AG04450 (cell line): ENCODE measurements around the gene AIMP1. TPM values are rescaled to one million over a fixed set of nuclear protein-coding genes. Genes with fewer than 3 reads are reported as not detected.

Source experiments
- CTCF ChIA-PET: fragments of 300-600, 350-600 bp; formaldehyde crosslinking; extraction: SDS; loops from one replicate; lab custom pipeline; 2022; ENCODE audit warnings: antibody characterized with exemption, inconsistent platforms; lab: Charles Lee
- POLR2A ChIA-PET: fragments of 350-600 bp; formaldehyde crosslinking; extraction: SDS; loops from one replicate; lab custom pipeline; 2021; ENCODE audit warnings: antibody characterized with exemption, inconsistent platforms; lab: Yijun Ruan, JAX
- DNase-seq: peaks from one replicate; pipeline ENCODE4 v3.0.0-alpha.2; 2011; ENCODE audit warnings: low read depth, low spot score
- H3K27ac ChIP-seq: one replicate; pipeline ENCODE4 v1.5.1; 2012; ENCODE audit warnings: low read depth, low read length, control low read depth
- H3K27me3 ChIP-seq: one replicate; pipeline ENCODE4 v1.6.0; 2012; ENCODE audit warnings: low read length; ENCODE audit not compliant: control insufficient read depth, insufficient read depth
- H3K4me3 ChIP-seq: 2 replicates; pipeline ENCODE4 v1.5.1; 2011; ENCODE audit warnings: mild to moderate bottlenecking, low read depth, low read length, control low read depth
- H3K9me3 ChIP-seq: 2 replicates; pipeline ENCODE4 v1.5.1; 2012; ENCODE audit warnings: low read length; ENCODE audit not compliant: control insufficient read depth, insufficient read depth
- polyA plus RNA-seq: library from polyadenylated mRNA; depleted of rRNA; stranded (reverse); fragments of >200 nt; gene quantifications from 2 replicates; pipeline ENCODE4 v1.2.3, GENCODE V29; 2011
- TF ChIP-seq, protein P1 (sequence below): IDR thresholded peaks from 2 replicates; pipeline ENCODE4 v1.5.1; 2011; ENCODE audit warnings: low read depth, low read length, control low read depth, inconsistent platforms

The AIMP1 gene
- polyA plus RNA-seq, 1 experiment: 52.9 TPM

DNA sequence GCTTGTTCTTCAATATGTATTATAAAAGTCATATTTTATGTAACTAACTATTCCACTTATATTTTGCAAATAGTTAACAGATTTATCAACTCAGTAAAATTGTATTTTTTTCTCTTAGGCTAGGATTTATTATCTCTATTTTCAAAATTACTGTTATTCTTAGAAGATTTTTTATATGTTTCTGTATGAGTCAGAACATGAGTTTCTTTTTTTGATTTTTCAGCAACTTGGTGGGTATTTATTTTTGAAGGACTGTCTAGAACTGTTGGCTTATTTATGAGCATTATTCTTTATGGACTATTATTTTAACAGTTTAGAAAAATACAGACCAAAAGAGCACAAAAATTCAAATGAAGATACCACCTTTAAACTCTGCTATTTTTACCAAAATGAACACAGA is 6.8 kb downstream of the AIMP1 start:
- Histone ChIP-seq H3K4me3 (no peak overlapping the region), H3K9me3 (no peaks in the 10 kb centered on the region; the same call in 1 of the 2 replicates), H3K27me3 (no peaks in the 10 kb centered on the region), H3K27ac (no peak overlapping the region)
- no peak for DNase-seq
- CTCF ChIA-PET: no interaction called here
- POLR2A ChIA-PET: no interaction called here
- TF ChIP-seq, protein P1, sequence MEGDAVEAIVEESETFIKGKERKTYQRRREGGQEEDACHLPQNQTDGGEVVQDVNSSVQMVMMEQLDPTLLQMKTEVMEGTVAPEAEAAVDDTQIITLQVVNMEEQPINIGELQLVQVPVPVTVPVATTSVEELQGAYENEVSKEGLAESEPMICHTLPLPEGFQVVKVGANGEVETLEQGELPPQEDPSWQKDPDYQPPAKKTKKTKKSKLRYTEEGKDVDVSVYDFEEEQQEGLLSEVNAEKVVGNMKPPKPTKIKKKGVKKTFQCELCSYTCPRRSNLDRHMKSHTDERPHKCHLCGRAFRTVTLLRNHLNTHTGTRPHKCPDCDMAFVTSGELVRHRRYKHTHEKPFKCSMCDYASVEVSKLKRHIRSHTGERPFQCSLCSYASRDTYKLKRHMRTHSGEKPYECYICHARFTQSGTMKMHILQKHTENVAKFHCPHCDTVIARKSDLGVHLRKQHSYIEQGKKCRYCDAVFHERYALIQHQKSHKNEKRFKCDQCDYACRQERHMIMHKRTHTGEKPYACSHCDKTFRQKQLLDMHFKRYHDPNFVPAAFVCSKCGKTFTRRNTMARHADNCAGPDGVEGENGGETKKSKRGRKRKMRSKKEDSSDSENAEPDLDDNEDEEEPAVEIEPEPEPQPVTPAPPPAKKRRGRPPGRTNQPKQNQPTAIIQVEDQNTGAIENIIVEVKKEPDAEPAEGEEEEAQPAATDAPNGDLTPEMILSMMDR: no peak

DNA sequence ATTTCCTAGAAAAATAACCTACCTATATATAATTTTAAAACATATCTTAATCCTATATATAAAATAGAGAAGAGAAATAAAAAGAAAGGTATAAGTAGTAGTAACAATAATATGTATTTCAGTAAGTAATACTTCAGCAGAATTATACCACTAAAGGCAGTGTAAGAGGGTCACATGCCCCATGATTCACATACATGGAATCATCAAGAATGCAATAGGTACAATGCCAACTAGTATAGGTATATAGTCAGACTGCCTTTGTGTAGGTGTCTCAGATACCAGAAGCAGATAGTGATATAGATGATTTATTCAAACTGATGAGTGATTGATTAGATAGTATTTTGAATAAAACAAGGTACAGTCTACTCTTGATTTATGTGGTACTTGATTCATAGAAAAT is 9.4 kb downstream of the AIMP1 start:
- no peak overlapping the region for H3K4me3 ChIP-seq
- H3K9me3 ChIP-seq: no peaks in the 10 kb centered on the region; the same call in 1 of the 2 replicates
- CTCF ChIA-PET: interaction anchor here (0.7 to 2.9 kb wide), 3 partner anchors 17 to 59 kb away, joined by 3 to 18 read pairs (median 9); partner anchors contain the start of gene GIMD1
- no peak for DNase-seq
- TF ChIP-seq, protein P1: no peak
- no peak overlapping the region for H3K27ac ChIP-seq
- POLR2A ChIA-PET: no interaction called here
- H3K27me3 ChIP-seq: no peaks in the 10 kb centered on the region

DNA sequence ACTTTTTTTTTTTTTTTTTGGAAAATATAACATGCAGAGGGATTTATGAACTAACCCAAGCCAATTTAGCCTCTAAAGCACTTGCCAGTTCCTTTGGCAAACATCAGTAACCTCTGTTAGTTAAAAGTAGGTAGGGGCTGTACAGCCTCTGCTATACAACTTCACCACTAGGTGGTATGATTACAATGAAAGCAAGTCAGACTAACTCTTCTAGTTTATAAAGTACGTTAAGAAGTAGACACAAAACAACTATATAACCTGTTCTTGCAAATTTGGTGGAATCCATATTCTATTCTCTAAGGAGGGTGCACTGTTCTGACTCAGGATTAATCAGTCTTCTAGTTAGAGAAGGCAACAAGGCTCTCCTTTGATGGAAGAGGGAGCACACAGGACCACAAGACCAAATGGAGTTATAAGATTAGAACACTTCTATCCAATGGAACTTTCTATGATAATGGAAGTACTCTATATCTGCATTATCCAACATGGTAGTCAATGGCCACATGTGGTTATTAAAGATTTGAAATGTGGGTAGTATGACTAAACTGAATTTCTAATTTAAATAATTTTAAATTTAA is 12.8 kb downstream of the AIMP1 start:
- POLR2A ChIA-PET: no interaction called here
- peak; percentile 21 for DNase-seq
- no peak overlapping the region for H3K4me3 ChIP-seq

GRCh38 chr4:106333186-106333585 is 16.8 kb downstream of the AIMP1 start:
- CTCF ChIA-PET: interaction anchor here (1.0 kb wide), 1 partner anchor 67 kb away, joined by 3 read pairs; no protein-coding TSS in a partner anchor
- TF ChIP-seq, protein P1: no peak

More for the DNA sequence above, 12.8 kb downstream of the AIMP1 start:
- TF ChIP-seq, protein P1: peak; percentile 77
- CTCF ChIA-PET: interaction anchor here (0.6 to 2.8 kb wide), 42 partner anchors 9 to 1423 kb away, joined by 3 to 27 read pairs (median 4); partner anchors contain the start of gene TBCK
- Histone ChIP-seq H3K27ac (no peak overlapping the region), H3K27me3 (no peaks in the 10 kb centered on the region), H3K9me3 (no peaks in the 10 kb centered on the region)

GRCh38 chr4:106334741-106335470 is 18.6 kb downstream of the AIMP1 start:
- DNase-seq: no peak
- Histone ChIP-seq H3K27me3 (no peaks in the 10 kb centered on the region), H3K4me3 (no peak overlapping the region), H3K9me3 (peaks cover 3% of the 10 kb centered on the region; the same call in 1 of the 2 replicates), H3K27ac (no peak overlapping the region)
- ChIA-PET POLR2A (interaction anchor here (0.7 kb wide), 1 partner anchor 861 kb away, joined by 6 read pairs; the partner anchor contains the start of gene PPA2), CTCF (interaction anchor here (0.7 to 1.7 kb wide), 2 partner anchors 69 to 1184 kb away, joined by 3 to 5 read pairs; no protein-coding TSS in a partner anchor)
- TF ChIP-seq, protein P1: no peak

More at GRCh38 chr4:106333186-106333585, 16.8 kb downstream of the AIMP1 start:
- no peak for DNase-seq
- Histone ChIP-seq H3K9me3 (peaks cover 1% of the 10 kb centered on the region; the same call in 1 of the 2 replicates), H3K4me3 (no peak overlapping the region), H3K27me3 (no peaks in the 10 kb centered on the region), H3K27ac (no peak overlapping the region)
- POLR2A ChIA-PET: no interaction called here
